C4-2B (cell line): Measurements from ENCODE around the gene TENM4.

Experiments used
- ZFX ChIP-seq: fragments of 450-650 bp; IDR thresholded peaks from 2 replicates; pipeline ENCODE4 v1.6.1; 2017
- TF ChIP-seq, protein P1 (sequence below): fragments of 450-650 bp; conservative IDR thresholded peaks from 2 replicates; pipeline ENCODE4 v1.5.1; 2017; ENCODE audit warnings: mild to moderate bottlenecking

DNA sequence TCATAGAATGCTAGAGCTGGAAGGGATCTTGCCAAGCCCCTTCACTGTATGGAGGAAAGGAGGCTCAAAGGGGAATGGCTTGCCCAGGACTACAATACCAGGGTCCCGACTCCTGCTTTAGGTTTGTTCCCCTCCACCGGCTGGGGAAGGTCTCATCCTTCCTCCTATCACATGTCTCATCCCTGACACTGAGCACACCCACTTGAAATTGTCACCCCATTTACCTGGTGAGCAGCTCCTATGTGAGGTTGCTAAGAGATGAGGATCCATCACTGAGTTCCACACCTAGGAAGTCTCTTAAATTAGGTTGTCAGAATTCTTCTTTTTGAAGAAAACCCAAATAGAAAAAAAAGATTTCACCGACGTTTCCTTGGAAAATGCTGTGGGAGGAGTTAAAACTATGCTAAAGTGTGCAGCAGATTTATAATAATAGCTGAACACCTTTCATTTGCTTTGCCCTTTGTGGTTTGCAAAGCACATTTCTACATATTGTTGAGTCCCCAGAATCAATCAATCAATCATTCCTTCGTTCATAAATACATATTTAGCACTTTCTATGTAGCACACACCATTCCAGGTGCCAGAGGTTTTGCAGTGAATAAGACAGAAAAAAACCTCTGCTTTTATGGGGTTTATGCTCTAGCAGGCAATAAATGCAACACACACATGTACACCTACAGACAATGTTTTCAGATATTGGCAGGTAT lies 91.7 kb downstream of the TENM4 start:
- TF ChIP-seq, protein P1, sequence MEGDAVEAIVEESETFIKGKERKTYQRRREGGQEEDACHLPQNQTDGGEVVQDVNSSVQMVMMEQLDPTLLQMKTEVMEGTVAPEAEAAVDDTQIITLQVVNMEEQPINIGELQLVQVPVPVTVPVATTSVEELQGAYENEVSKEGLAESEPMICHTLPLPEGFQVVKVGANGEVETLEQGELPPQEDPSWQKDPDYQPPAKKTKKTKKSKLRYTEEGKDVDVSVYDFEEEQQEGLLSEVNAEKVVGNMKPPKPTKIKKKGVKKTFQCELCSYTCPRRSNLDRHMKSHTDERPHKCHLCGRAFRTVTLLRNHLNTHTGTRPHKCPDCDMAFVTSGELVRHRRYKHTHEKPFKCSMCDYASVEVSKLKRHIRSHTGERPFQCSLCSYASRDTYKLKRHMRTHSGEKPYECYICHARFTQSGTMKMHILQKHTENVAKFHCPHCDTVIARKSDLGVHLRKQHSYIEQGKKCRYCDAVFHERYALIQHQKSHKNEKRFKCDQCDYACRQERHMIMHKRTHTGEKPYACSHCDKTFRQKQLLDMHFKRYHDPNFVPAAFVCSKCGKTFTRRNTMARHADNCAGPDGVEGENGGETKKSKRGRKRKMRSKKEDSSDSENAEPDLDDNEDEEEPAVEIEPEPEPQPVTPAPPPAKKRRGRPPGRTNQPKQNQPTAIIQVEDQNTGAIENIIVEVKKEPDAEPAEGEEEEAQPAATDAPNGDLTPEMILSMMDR: no peak
- TF ChIP-seq ZFX: no peak
